PC-9 (cell line): ENCODE results near the gene KLK7.

Source experiments
- CTCF ChIP-seq: fragments of 200-600 bp; sonication (generic); conservative IDR thresholded peaks from 2 replicates; pipeline ENCODE4 v1.6.1; 2017; ENCODE audit warnings: mixed run types, antibody characterized with exemption, mild to moderate bottlenecking, moderate library complexity
- EZH2 ChIP-seq: fragments of 200-600 bp; sonication (generic); IDR thresholded peaks from 2 replicates; pipeline ENCODE4 v1.8.0; 2017; ENCODE audit warnings: antibody characterized with exemption, low read depth

DNA sequence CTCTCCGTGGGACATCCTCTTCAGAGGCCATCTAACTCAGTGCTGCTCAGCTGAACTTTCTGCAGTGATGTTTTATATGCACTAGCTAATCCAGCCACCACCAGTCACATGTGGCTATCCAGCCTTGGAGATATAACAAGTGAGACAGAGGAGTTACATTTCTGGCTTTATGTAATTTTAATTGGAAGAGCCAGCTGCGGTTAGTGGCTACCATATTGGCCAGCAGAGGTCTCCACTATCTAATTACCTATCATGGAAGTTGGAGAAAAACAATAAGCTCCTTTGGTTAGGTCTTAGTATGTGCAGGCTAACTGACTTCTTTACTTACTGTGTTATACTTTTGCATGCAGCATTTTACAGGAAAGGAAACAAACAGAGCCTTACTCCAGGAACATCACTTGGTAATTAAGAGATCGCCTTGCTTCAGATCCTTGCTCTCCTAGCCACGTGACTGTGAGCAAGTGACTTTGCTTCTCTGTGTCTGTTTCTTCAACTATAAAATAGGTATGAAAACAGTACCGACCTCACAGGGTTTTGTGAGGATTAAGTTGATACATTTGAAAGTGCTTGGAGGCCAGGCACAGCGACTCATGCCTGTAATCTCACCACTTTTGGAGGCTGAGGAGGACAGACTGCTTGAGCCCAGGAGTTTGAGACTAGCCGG is 37.4 kb upstream of the KLK7 start:
- TF ChIP-seq CTCF (peak; percentile 85), EZH2 (no peak)
